Tibial nerve (tissue), 4 donors: ENCODE results near the gene PAQR9. TPM values are rescaled to one million over a fixed set of nuclear protein-coding genes. Genes with fewer than 3 reads are reported as not detected.

Source experiments
- DNase-seq, 2 donors: peaks; one replicate each; pipeline ENCODE4 v3.0.0-alpha.2; 2019; ENCODE audit warnings: low spot score in 2 of 2
- H3K27ac ChIP-seq, 4 donors: fragments of 200-600 bp; sonication (generic) in 3 of 4; one replicate each; pipeline ENCODE4 v1.5.1; 2017 to 2019; ENCODE audit warnings: mild to moderate bottlenecking in 1 of 4
- H3K27me3 ChIP-seq, 2 donors: fragments of 200-600 bp; sonication (generic) in 1 of 2; one replicate each; pipeline versions ENCODE4 v1.5.1 to v1.6.0; 2017 to 2019
- H3K36me3 ChIP-seq, 3 donors: fragments of 200-600 bp; sonication (generic); one replicate each; pipeline ENCODE4 v1.5.1; 2018 to 2019
- H3K4me1 ChIP-seq, 4 donors: fragments of 200-600 bp; sonication (generic) in 3 of 4; one replicate each; pipeline ENCODE4 v1.5.1; 2017 to 2019
- H3K4me3 ChIP-seq, 4 donors: fragments of 200-600 bp; sonication (generic) in 3 of 4; one replicate each; pipeline ENCODE4 v1.5.1; 2017 to 2019; ENCODE audit warnings: mild to moderate bottlenecking in 1 of 4, moderate library complexity in 1 of 4
- H3K9me3 ChIP-seq, 4 donors: fragments of 200-600 bp; sonication (generic) in 3 of 4; one replicate each; pipeline ENCODE4 v1.5.1; 2017 to 2019
- EP300 ChIP-seq, 2 donors: sonication (generic); formaldehyde crosslinking; IDR thresholded peaks; one replicate each; pipeline ENCODE4 v1.6.1; 2017; ENCODE audit warnings: antibody characterized with exemption in 2 of 2, mild to moderate bottlenecking in 1 of 2
- POLR2A ChIP-seq, 2 donors: fragments of 450-650 bp; IDR thresholded peaks; one replicate each; pipeline ENCODE4 v1.6.1; 2017; ENCODE audit warnings: antibody characterized with exemption in 2 of 2, mild to moderate bottlenecking in 2 of 2, moderate library complexity in 2 of 2
- WGBS, 2 donors: methylation state at CpG; one replicate each; pipeline ENCODE4 v1.1.5; 2018; 5-methylcytosine and 5-hydroxymethylcytosine counted together
- total RNA-seq, 4 donors: library from RNA; depleted of rRNA; stranded (reverse); fragments of >200 nt; gene quantifications; one replicate each; pipeline ENCODE4 v1.1.0, GENCODE V29; 2016
- TF ChIP-seq, protein P1 (sequence below), 5 experiments: fragments of 200-600 bp in 3 of 5; fragments of 450-650 bp in 2 of 5; sonication (generic) in 3 of 5; IDR thresholded peaks; one replicate each; pipeline ENCODE4 v1.5.1; 2016 to 2019; ENCODE audit warnings: antibody characterized with exemption in 5 of 5, mild to moderate bottlenecking in 3 of 5, moderate library complexity in 2 of 5

PAQR9 gene
- total RNA-seq, 4 donors from 2014 or later = not detected

- no peak for DNase-seq
- no peak overlapping the region for H3K4me3 ChIP-seq
- H3K27me3 ChIP-seq = no peaks in the 10 kb centered on the region
- WGBS, 2 donors = 76 to 86% methylated on average over 4 of the region's 4 CpGs
- H3K9me3 ChIP-seq = no peaks in the 10 kb centered on the region
- H3K36me3 ChIP-seq = no peaks in the 10 kb centered on the region
- H3K4me1 ChIP-seq = no peaks in the 10 kb centered on the region
- no peak overlapping the region for H3K27ac ChIP-seq
- no peak for TF ChIP-seq POLR2A (IDR thresholded peaks at IDR 0.05)
- TF ChIP-seq, protein P1, sequence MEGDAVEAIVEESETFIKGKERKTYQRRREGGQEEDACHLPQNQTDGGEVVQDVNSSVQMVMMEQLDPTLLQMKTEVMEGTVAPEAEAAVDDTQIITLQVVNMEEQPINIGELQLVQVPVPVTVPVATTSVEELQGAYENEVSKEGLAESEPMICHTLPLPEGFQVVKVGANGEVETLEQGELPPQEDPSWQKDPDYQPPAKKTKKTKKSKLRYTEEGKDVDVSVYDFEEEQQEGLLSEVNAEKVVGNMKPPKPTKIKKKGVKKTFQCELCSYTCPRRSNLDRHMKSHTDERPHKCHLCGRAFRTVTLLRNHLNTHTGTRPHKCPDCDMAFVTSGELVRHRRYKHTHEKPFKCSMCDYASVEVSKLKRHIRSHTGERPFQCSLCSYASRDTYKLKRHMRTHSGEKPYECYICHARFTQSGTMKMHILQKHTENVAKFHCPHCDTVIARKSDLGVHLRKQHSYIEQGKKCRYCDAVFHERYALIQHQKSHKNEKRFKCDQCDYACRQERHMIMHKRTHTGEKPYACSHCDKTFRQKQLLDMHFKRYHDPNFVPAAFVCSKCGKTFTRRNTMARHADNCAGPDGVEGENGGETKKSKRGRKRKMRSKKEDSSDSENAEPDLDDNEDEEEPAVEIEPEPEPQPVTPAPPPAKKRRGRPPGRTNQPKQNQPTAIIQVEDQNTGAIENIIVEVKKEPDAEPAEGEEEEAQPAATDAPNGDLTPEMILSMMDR (IDR thresholded peaks at IDR 0.05) = no peak
- TF ChIP-seq EP300 (IDR thresholded peaks at IDR 0.05) = no peak
These were observed 23.0 kb downstream of the PAQR9 start for GRCh38 chr3:142940472-142940871.

- WGBS, 2 donors = 81 to 90% methylated on average over 1 of the region's 1 CpG
These were observed 23.5 kb downstream of the PAQR9 start for GRCh38 chr3:142940000-142940399.

GRCh38 chr3:142935963-142936362 lies 27.5 kb downstream of the PAQR9 start:
- no peak overlapping the region for H3K27ac ChIP-seq
- no peaks in the 10 kb centered on the region for H3K27me3 ChIP-seq
- no peak for DNase-seq
- no peak for TF ChIP-seq POLR2A (IDR thresholded peaks at IDR 0.05)
- no peak for TF ChIP-seq EP300 (IDR thresholded peaks at IDR 0.05)
- TF ChIP-seq, protein P1 (IDR thresholded peaks at IDR 0.05) = no peak
- no peaks in the 10 kb centered on the region for H3K36me3 ChIP-seq
- no peaks in the 10 kb centered on the region for H3K9me3 ChIP-seq
- WGBS, 2 donors = 67 to 83% methylated on average over 5 of the region's 5 CpGs
- no peak overlapping the region for H3K4me3 ChIP-seq
- H3K4me1 ChIP-seq = no peaks in the 10 kb centered on the region

More at GRCh38 chr3:142940000-142940399, 23.5 kb downstream of the PAQR9 start:
- no peak overlapping the region for H3K4me3 ChIP-seq
- TF ChIP-seq, protein P1 (IDR thresholded peaks at IDR 0.05) = no peak
- TF ChIP-seq POLR2A (IDR thresholded peaks at IDR 0.05) (no peak), EP300 (IDR thresholded peaks at IDR 0.05) (no peak)
- H3K27me3 ChIP-seq = no peaks in the 10 kb centered on the region
- H3K36me3 ChIP-seq = no peaks in the 10 kb centered on the region
- DNase-seq = no peak
- no peak overlapping the region for H3K27ac ChIP-seq
- no peaks in the 10 kb centered on the region for H3K4me1 ChIP-seq
- no peaks in the 10 kb centered on the region for H3K9me3 ChIP-seq

GRCh38 chr3:142934887-142935269 lies 28.6 kb downstream of the PAQR9 start:
- TF ChIP-seq EP300 (IDR thresholded peaks at IDR 0.05) (no peak), POLR2A (IDR thresholded peaks at IDR 0.05) (no peak)
- TF ChIP-seq, protein P1 (IDR thresholded peaks at IDR 0.05) = no peak
- Histone ChIP-seq H3K36me3 (no peaks in the 10 kb centered on the region), H3K27ac (no peak overlapping the region), H3K4me3 (no peak overlapping the region), H3K4me1 (no peaks in the 10 kb centered on the region), H3K9me3 (no peaks in the 10 kb centered on the region), H3K27me3 (no peaks in the 10 kb centered on the region)
- DNase-seq = no peak
- 93 to 97% methylated on average over 3 of the region's 3 CpGs for WGBS, 2 donors

GRCh38 chr3:142934128-142934886 lies 29.2 kb downstream of the PAQR9 start:
- Histone ChIP-seq H3K9me3 (no peaks in the 10 kb centered on the region), H3K27ac (no peak overlapping the region), H3K27me3 (no peaks in the 10 kb centered on the region), H3K4me1 (no peaks in the 10 kb centered on the region), H3K36me3 (no peaks in the 10 kb centered on the region), H3K4me3 (no peak overlapping the region)
- DNase-seq = no peak
- WGBS, 2 donors = 79 to 88% methylated on average over 7 of the region's 7 CpGs
- TF ChIP-seq, protein P1 (IDR thresholded peaks at IDR 0.05) = no peak
- TF ChIP-seq EP300 (IDR thresholded peaks at IDR 0.05) (no peak), POLR2A (IDR thresholded peaks at IDR 0.05) (no peak)
